ENCODE measurements around the gene A4GALT.

DNA sequence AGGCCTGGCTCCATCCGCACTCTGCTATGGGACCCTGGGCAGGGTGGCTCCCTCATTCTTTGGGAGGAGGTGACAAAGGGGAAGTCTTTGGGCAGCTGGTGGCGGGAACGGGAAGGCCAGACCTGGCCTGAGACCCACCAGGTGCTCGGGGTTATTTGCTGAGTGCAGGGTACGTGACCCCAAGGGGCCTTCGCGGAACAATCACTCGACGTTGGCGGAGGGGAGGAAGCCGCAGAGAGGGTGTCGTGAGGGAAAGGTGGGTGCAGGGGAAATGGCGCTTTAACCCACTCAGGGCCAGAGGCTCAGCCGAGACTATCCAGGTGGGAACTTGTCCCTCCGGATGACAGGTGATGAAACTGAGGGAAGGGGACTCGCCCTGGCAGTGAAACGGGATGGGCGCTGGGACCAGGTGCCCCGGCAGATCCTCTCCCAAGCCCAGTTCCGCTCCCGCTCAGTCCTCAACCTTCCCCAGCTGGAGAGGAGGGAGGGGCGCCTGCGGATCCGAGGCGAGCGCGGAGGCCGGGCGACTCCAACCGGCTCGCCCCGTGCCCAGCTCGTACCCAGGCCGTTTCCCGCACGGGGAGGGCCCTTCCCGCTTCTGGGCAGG lies 911 bp downstream of the A4GALT start:
- TF ChIP-seq, protein P1, sequence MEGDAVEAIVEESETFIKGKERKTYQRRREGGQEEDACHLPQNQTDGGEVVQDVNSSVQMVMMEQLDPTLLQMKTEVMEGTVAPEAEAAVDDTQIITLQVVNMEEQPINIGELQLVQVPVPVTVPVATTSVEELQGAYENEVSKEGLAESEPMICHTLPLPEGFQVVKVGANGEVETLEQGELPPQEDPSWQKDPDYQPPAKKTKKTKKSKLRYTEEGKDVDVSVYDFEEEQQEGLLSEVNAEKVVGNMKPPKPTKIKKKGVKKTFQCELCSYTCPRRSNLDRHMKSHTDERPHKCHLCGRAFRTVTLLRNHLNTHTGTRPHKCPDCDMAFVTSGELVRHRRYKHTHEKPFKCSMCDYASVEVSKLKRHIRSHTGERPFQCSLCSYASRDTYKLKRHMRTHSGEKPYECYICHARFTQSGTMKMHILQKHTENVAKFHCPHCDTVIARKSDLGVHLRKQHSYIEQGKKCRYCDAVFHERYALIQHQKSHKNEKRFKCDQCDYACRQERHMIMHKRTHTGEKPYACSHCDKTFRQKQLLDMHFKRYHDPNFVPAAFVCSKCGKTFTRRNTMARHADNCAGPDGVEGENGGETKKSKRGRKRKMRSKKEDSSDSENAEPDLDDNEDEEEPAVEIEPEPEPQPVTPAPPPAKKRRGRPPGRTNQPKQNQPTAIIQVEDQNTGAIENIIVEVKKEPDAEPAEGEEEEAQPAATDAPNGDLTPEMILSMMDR (IDR thresholded peaks at IDR 0.05; ENCODE audit: poor library complexity): no peak
- no peak for TF ChIP-seq EZH2 (IDR thresholded peaks at IDR 0.05; ENCODE audit: borderline replicate concordance)

Measured in hepatocyte (in vitro differentiated cells).